GM12878 (cell line): Measurements from ENCODE around the gene PTGR3. TPM values are rescaled to one million over a fixed set of nuclear protein-coding genes. Genes with fewer than 3 reads are reported as not detected.

Experiments used
- CREM ChIP-seq: IDR thresholded peaks from 2 replicates; pipeline ENCODE4 v1.6.1; 2014; ENCODE audit warnings: antibody characterized with exemption, low read depth
- HDGF ChIP-seq: fragments of 450-650 bp; IDR thresholded peaks from 2 replicates; pipeline ENCODE4 v1.6.1; 2016; ENCODE audit warnings: antibody characterized with exemption
- RBBP5 ChIP-seq: fragments of 200-600 bp; sonication (generic); conservative IDR thresholded peaks from 2 replicates; pipeline ENCODE4 v1.6.1; 2016
- TBL1XR1 ChIP-seq: IDR thresholded peaks from 2 replicates; pipeline ENCODE4 v1.6.1; 2012; ENCODE audit warnings: low read depth, low read length, improper control_type of control experiment
- ZNF274 ChIP-seq: IDR thresholded peaks from one replicate; pipeline ENCODE4 v1.8.0; 2011; ENCODE audit not compliant: insufficient read length, insufficient read depth
- polyA plus RNA-seq, 11 experiments: library from polyadenylated mRNA; depleted of rRNA in 4 of 11; unstranded in 6 of 11; stranded (reverse) in 5 of 11; fragments of >200 nt; fragmentation: Nextera tagmentation in 4 of 11; fragmentation: Illumina TruSeq in 1 of 11; extraction: Ambion mirVana in 4 of 11; extraction: Trizol in 1 of 11; gene quantifications; 1 replicate in 1 of 11; 2 replicates in 10 of 11; pipeline versions ENCODE4 v1.2.1 to v1.2.3, GENCODE V29; 2011 to 2016; ENCODE audit warnings: inconsistent platforms in 2 of 11, missing spikeins in 2 of 11, low read depth in 1 of 11
- total RNA-seq, 4 experiments: library from RNA; depleted of rRNA in 3 of 4; stranded (reverse); fragments of >200 nt in 3 of 4; fragmentation: Illumina TruSeq in 1 of 4; extraction: Trizol in 1 of 4; gene quantifications; 2 replicates each; pipeline versions ENCODE4 v1.2.1 to v1.2.3, GENCODE V29; 2013 to 2021
- TF ChIP-seq, protein P1 (sequence below): fragments of 450-650 bp; IDR thresholded peaks from 2 replicates; pipeline ENCODE4 v1.6.1; 2017; ENCODE audit warnings: mild to moderate bottlenecking, moderate library complexity
- TF ChIP-seq, protein P2 (sequence below): fragments of 450-650 bp; IDR thresholded peaks from 2 replicates; pipeline ENCODE4 v1.6.1; 2014; ENCODE audit warnings: mild to moderate bottlenecking
- TF ChIP-seq, protein P3 (sequence below): IDR thresholded peaks from 2 replicates; pipeline ENCODE4 v1.6.1; 2012; ENCODE audit warnings: low read length, inconsistent platforms
- TF ChIP-seq, protein P4 (sequence below): IDR thresholded peaks from 2 replicates; pipeline ENCODE4 v1.6.1; 2011; ENCODE audit warnings: low read depth, mild to moderate bottlenecking, low read length, moderate library complexity, borderline replicate concordance; ENCODE audit errors: extremely low read depth

PTGR3 gene
- total and polyA plus RNA-seq, 10 of the 15 experiments (the other 5 are each of a cell fraction or from before 2014, with no cell fraction given), result 6.2 to 69.8 (median 21.9) TPM

DNA sequence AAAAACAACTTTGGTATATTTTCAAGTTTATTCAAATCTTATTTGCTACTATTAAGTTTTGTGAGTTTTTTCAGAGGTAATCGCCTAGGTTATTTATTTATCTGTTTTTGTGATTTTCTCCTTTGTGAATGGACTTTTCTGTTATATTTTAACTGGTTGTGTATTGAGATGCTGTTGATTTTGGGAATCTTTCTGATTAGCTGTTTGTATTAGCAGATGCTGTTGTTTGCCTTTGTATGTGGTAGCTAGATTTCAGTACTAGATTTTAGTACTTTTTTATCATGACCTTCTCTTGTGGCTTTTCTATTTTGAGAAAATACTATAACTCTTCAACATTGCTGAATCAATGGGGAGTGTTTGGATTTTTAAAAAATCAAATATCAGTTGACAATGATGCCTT lies 44.1 kb upstream of the PTGR3 start (continued):
- TF ChIP-seq, protein P1, sequence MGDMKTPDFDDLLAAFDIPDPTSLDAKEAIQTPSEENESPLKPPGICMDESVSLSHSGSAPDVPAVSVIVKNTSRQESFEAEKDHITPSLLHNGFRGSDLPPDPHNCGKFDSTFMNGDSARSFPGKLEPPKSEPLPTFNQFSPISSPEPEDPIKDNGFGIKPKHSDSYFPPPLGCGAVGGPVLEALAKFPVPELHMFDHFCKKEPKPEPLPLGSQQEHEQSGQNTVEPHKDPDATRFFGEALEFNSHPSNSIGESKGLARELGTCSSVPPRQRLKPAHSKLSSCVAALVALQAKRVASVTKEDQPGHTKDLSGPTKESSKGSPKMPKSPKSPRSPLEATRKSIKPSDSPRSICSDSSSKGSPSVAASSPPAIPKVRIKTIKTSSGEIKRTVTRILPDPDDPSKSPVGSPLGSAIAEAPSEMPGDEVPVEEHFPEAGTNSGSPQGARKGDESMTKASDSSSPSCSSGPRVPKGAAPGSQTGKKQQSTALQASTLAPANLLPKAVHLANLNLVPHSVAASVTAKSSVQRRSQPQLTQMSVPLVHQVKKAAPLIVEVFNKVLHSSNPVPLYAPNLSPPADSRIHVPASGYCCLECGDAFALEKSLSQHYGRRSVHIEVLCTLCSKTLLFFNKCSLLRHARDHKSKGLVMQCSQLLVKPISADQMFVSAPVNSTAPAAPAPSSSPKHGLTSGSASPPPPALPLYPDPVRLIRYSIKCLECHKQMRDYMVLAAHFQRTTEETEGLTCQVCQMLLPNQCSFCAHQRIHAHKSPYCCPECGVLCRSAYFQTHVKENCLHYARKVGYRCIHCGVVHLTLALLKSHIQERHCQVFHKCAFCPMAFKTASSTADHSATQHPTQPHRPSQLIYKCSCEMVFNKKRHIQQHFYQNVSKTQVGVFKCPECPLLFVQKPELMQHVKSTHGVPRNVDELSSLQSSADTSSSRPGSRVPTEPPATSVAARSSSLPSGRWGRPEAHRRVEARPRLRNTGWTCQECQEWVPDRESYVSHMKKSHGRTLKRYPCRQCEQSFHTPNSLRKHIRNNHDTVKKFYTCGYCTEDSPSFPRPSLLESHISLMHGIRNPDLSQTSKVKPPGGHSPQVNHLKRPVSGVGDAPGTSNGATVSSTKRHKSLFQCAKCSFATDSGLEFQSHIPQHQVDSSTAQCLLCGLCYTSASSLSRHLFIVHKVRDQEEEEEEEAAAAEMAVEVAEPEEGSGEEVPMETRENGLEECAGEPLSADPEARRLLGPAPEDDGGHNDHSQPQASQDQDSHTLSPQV, result no peak
- no peak for TF ChIP-seq CREM
- TF ChIP-seq RBBP5, result no peak
- TF ChIP-seq, protein P2, sequence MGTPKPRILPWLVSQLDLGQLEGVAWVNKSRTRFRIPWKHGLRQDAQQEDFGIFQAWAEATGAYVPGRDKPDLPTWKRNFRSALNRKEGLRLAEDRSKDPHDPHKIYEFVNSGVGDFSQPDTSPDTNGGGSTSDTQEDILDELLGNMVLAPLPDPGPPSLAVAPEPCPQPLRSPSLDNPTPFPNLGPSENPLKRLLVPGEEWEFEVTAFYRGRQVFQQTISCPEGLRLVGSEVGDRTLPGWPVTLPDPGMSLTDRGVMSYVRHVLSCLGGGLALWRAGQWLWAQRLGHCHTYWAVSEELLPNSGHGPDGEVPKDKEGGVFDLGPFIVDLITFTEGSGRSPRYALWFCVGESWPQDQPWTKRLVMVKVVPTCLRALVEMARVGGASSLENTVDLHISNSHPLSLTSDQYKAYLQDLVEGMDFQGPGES, result no peak
- TF ChIP-seq, protein P3, sequence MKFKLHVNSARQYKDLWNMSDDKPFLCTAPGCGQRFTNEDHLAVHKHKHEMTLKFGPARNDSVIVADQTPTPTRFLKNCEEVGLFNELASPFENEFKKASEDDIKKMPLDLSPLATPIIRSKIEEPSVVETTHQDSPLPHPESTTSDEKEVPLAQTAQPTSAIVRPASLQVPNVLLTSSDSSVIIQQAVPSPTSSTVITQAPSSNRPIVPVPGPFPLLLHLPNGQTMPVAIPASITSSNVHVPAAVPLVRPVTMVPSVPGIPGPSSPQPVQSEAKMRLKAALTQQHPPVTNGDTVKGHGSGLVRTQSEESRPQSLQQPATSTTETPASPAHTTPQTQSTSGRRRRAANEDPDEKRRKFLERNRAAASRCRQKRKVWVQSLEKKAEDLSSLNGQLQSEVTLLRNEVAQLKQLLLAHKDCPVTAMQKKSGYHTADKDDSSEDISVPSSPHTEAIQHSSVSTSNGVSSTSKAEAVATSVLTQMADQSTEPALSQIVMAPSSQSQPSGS, result no peak
- TF ChIP-seq TBL1XR1, result no peak
- TF ChIP-seq HDGF, result no peak
- TF ChIP-seq, protein P4, sequence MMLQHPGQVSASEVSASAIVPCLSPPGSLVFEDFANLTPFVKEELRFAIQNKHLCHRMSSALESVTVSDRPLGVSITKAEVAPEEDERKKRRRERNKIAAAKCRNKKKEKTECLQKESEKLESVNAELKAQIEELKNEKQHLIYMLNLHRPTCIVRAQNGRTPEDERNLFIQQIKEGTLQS, result no peak
- no peak for TF ChIP-seq ZNF274
- TF ChIP-seq, all 136 proteins: peak for 0
